ENCODE data around the gene TMEM18. TPM values are rescaled to one million over a fixed set of nuclear protein-coding genes. Genes with fewer than 3 reads are reported as not detected.

TMEM18 gene
- polyA plus RNA-seq, 1 of the 3 experiments (the other 2 are of a cell fraction), result 29.3 TPM

DNA sequence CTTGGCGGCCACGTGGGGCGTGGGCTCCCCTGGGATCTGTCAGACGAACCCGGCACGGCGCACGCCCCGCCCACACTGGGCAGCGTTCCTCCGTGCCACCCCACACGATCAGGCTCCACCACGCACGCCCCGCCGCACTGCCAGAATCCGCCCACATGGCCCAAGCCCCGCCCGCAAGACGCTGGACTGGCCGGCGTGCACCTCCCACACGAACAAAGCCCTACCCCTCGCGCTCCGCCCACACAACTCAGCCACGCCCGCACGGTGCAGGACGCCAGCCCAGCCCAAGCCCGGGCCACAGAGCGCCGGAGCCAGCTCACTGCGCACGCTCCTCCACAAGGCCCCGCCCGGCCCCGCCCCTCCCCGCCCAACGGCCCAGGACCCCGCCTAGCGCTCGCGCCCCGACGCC lies 555 bp downstream of the TMEM18 start:
- H3K9me3 ChIP-seq, result no peaks in the 10 kb centered on the region
- H3K4me3 ChIP-seq (ENCODE audit: low read depth in 2 of 2, low read length in 1 of 2), result peak overlapping the region; percentile 68 to 81
- peak overlapping the region; percentile 53 for H3K9ac ChIP-seq
- 0% methylated on average over 13 of the region's 46 CpGs for WGBS (ENCODE audit: low lambda C conversion rate)
- H3K79me2 ChIP-seq (ENCODE audit: insufficient read depth), result peaks cover 46% of the 10 kb centered on the region
- H3K4me1 ChIP-seq (ENCODE audit: control insufficient read depth in 1 of 2, insufficient read depth in 2 of 2, low read depth in 1 of 2, low read length in 1 of 2), result peaks cover 24 to 34% of the 10 kb centered on the region in 2 experiments
- CTCF ChIA-PET, result interaction anchor here (1.0 to 1.2 kb wide), 2 partner anchors 21 to 874 kb away, joined by 3 to 4 read pairs; no protein-coding TSS in a partner anchor
- POLR2A ChIA-PET, result interaction anchor here (2.2 kb wide), 1 partner anchor 63 kb away, joined by 7 read pairs; no protein-coding TSS in a partner anchor
- TF ChIP-seq TAF1 (IDR thresholded peaks at IDR 0.05; ENCODE audit: borderline replicate concordance, low read depth, low read length) (no peak), JUND (IDR thresholded peaks at IDR 0.05) (no peak), TCF12 (IDR thresholded peaks at IDR 0.05) (no peak), FOXJ3 (CRISPR knock-in tag; IDR thresholded peaks at IDR 0.05) (no peak), MXI1 (IDR thresholded peaks at IDR 0.05; ENCODE audit: low read depth, low read length) (peak; percentile 100), GABPA (IDR thresholded peaks at IDR 0.05; ENCODE audit: low read depth) (no peak), NRF1 (IDR thresholded peaks at IDR 0.05; ENCODE audit: low read depth, low read length) (peak; percentile 76), SIN3A (IDR thresholded peaks at IDR 0.05; ENCODE audit: borderline replicate concordance, low read depth, low read length) (peak; percentile 91), RAD21 (IDR thresholded peaks at IDR 0.05; ENCODE audit: low read length) (no peak)
- TF ChIP-seq, protein P1, sequence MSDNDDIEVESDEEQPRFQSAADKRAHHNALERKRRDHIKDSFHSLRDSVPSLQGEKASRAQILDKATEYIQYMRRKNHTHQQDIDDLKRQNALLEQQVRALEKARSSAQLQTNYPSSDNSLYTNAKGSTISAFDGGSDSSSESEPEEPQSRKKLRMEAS (IDR thresholded peaks at IDR 0.05; ENCODE audit: low read depth), result peak; percentile 91
- TF ChIP-seq, protein P2, sequence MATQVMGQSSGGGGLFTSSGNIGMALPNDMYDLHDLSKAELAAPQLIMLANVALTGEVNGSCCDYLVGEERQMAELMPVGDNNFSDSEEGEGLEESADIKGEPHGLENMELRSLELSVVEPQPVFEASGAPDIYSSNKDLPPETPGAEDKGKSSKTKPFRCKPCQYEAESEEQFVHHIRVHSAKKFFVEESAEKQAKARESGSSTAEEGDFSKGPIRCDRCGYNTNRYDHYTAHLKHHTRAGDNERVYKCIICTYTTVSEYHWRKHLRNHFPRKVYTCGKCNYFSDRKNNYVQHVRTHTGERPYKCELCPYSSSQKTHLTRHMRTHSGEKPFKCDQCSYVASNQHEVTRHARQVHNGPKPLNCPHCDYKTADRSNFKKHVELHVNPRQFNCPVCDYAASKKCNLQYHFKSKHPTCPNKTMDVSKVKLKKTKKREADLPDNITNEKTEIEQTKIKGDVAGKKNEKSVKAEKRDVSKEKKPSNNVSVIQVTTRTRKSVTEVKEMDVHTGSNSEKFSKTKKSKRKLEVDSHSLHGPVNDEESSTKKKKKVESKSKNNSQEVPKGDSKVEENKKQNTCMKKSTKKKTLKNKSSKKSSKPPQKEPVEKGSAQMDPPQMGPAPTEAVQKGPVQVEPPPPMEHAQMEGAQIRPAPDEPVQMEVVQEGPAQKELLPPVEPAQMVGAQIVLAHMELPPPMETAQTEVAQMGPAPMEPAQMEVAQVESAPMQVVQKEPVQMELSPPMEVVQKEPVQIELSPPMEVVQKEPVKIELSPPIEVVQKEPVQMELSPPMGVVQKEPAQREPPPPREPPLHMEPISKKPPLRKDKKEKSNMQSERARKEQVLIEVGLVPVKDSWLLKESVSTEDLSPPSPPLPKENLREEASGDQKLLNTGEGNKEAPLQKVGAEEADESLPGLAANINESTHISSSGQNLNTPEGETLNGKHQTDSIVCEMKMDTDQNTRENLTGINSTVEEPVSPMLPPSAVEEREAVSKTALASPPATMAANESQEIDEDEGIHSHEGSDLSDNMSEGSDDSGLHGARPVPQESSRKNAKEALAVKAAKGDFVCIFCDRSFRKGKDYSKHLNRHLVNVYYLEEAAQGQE (IDR thresholded peaks at IDR 0.05; ENCODE audit: low read depth, low read length), result 0 out of 2 replicates have a peak, but pooled peaks have one; percentile 10
- TF ChIP-seq, protein P3, sequence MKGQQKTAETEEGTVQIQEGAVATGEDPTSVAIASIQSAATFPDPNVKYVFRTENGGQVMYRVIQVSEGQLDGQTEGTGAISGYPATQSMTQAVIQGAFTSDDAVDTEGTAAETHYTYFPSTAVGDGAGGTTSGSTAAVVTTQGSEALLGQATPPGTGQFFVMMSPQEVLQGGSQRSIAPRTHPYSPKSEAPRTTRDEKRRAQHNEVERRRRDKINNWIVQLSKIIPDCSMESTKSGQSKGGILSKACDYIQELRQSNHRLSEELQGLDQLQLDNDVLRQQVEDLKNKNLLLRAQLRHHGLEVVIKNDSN (IDR thresholded peaks at IDR 0.05; ENCODE audit: borderline replicate concordance, low read depth), result peak; percentile 60; the same call in 1 of the 2 replicates
- H3K4me2 ChIP-seq, result peak overlapping the region; percentile 89
- no peak overlapping the region for H2AFZ ChIP-seq (ENCODE audit: low read depth)
- peaks cover 9 to 25% of the 10 kb centered on the region in 2 experiments for H3K36me3 ChIP-seq (replicated peaks in 1 of 2; ENCODE audit: control insufficient read depth in 1 of 2, insufficient read depth in 2 of 2, low read length in 1 of 2)
- H3K9me2 ChIP-seq, result no peaks in the 10 kb centered on the region
- peaks cover 38% of the 10 kb centered on the region for H3F3A ChIP-seq (replicated peaks; ENCODE audit: insufficient read depth)
- DNase-seq, result peak; percentile 99
- H4K20me1 ChIP-seq (ENCODE audit: insufficient read depth), result peaks cover 25% of the 10 kb centered on the region
- peak overlapping the region; percentile 22 to 99; a peak in 3 of 4 replicates for H3K27ac ChIP-seq (ENCODE audit: low read depth in 2 of 2, low read length in 1 of 2)
- H3K27me3 ChIP-seq (ENCODE audit: insufficient read depth), result no peaks in the 10 kb centered on the region

Measured in SK-N-SH (cell line).